Transverse colon (tissue), 4 donors: ENCODE data around the gene SUSD2. TPM values are rescaled to one million over a fixed set of nuclear protein-coding genes. Genes with fewer than 3 reads are reported as not detected.

Experiments
- DNase-seq: peaks from one replicate; pipeline ENCODE4 v3.0.0-alpha.2; 2019
- H3K27ac ChIP-seq, 4 donors: fragments of 200-600 bp; sonication (generic); 2 replicates each; pipeline ENCODE4 v1.5.1; 2016 to 2018; ENCODE audit warnings: inconsistent platforms in 4 of 4
- H3K27me3 ChIP-seq: fragments of 200-600 bp; sonication (generic); 2 replicates; pipeline ENCODE4 v1.5.1; 2017; ENCODE audit warnings: inconsistent platforms
- H3K36me3 ChIP-seq, 4 donors: fragments of 200-600 bp; sonication (generic); 2 replicates each; pipeline ENCODE4 v1.5.1; 2017 to 2019; ENCODE audit warnings: inconsistent platforms in 4 of 4
- H3K4me1 ChIP-seq, 4 donors: fragments of 200-600 bp; sonication (generic); 2 replicates each; pipeline ENCODE4 v1.5.1; 2017 to 2020; ENCODE audit warnings: inconsistent platforms in 4 of 4
- H3K4me3 ChIP-seq, 4 donors: fragments of 200-600 bp; sonication (generic); 1 replicate in 1 of 4; 2 replicates in 3 of 4; pipeline versions ENCODE4 v1.5.1 to v1.6.1; 2017 to 2019; ENCODE audit warnings: inconsistent platforms in 4 of 4
- H3K9me3 ChIP-seq, 2 donors: fragments of 200-600 bp; sonication (generic); 2 replicates each; pipeline ENCODE4 v1.5.1; 2017 to 2019; ENCODE audit warnings: inconsistent platforms in 2 of 2
- CTCF ChIP-seq, 5 experiments: fragments of 200-600 bp in 3 of 5; fragments of 450-650 bp in 2 of 5; sonication (generic) in 3 of 5; IDR thresholded peaks; 1 replicate in 2 of 5; 2 replicates in 3 of 5; pipeline ENCODE4 v1.5.1; 2016 to 2017; ENCODE audit warnings: antibody characterized with exemption in 5 of 5, inconsistent platforms in 3 of 5, mild to moderate bottlenecking in 2 of 5, moderate library complexity in 1 of 5
- EP300 ChIP-seq: sonication (generic); formaldehyde crosslinking; IDR thresholded peaks from one replicate; pipeline ENCODE4 v1.6.1; 2017; ENCODE audit warnings: antibody characterized with exemption, low read depth
- POLR2A ChIP-seq: fragments of 450-650 bp; IDR thresholded peaks from one replicate; pipeline ENCODE4 v1.6.1; 2016; ENCODE audit warnings: antibody characterized with exemption, mild to moderate bottlenecking, moderate library complexity
- POLR2AphosphoS5 ChIP-seq, 3 donors: sonication (generic); formaldehyde crosslinking; IDR thresholded peaks; one replicate each; pipeline ENCODE4 v1.6.1; 2016; ENCODE audit warnings: antibody characterized with exemption in 3 of 3
- WGBS, 2 donors: methylation state at CpG; one replicate each; pipeline ENCODE4 v1.1.5; 2018; ENCODE audit warnings: low coverage in 1 of 2; 5-methylcytosine and 5-hydroxymethylcytosine counted together
- in situ Hi-C, 4 donors: fragments of 200-750 bp; cut with MboI; loops; one replicate each; pipeline versions ENCODE4 v1.15.0 to v1.15.1; 2017; ENCODE audit warnings: low sequenced_read_pairs in 3 of 4, low pct_ligation_motif_present in 1 of 4, low pct_unique_long_range_greater_than_20kb in 1 of 4
- intact Hi-C: fragments of 100-400 bp; cut with DNase I; formaldehyde crosslinking; loops from one replicate; pipeline ENCODE4 v1.15.1; 2023; ENCODE audit warnings: low total_unique reads
- total RNA-seq, 4 donors: library from RNA; depleted of rRNA; stranded (reverse); fragments of >200 nt; gene quantifications; one replicate each; pipeline ENCODE4 v1.1.0, GENCODE V29; 2016

Gene SUSD2
- total RNA-seq, 4 donors from 2014 or later, result 0.37 to 67.7 (median 3.8) TPM

- H3K4me3 ChIP-seq, result no peak overlapping the region
- H3K27me3 ChIP-seq, result no peaks in the 10 kb centered on the region
- 92 to 93% methylated on average over 2 to 5 of the region's 5 CpGs for WGBS, 2 donors
- DNase-seq, result no peak
- H3K36me3 ChIP-seq, result no peaks in the 10 kb centered on the region
- no peak for TF ChIP-seq POLR2A
- TF ChIP-seq EP300, result no peak
- TF ChIP-seq POLR2AphosphoS5 (IDR thresholded peaks at IDR 0.05), result no peak
- no peak for TF ChIP-seq CTCF (IDR thresholded peaks at IDR 0.05)
- in situ Hi-C loops (no loop called here), intact Hi-C loops (no loop called here)
- peaks cover 23 to 47% (median 28%) of the 10 kb centered on the region in 4 donors for H3K4me1 ChIP-seq
- H3K9me3 ChIP-seq, result no peaks in the 10 kb centered on the region
- H3K27ac ChIP-seq, result peak overlapping the region in 3 of 4 donors; percentile 87 to 95 (median 90)
Measured at GRCh38 chr22:24154826-24155225, 26.5 kb upstream of the SUSD2 start.

- intact Hi-C loops, result no loop called here
- Histone ChIP-seq H3K9me3 (no peaks in the 10 kb centered on the region), H3K36me3 (no peaks in the 10 kb centered on the region), H3K4me1 (peaks cover 23 to 47% (median 28%) of the 10 kb centered on the region in 4 donors), H3K27ac (peak overlapping the region; percentile 87 to 95 (median 92)), H3K4me3 (peak overlapping the region; percentile 77 to 89 (median 84)), H3K27me3 (no peaks in the 10 kb centered on the region)
- in situ Hi-C loops, result no loop called here
- 0 to 1% methylated on average over 1 to 12 of the region's 41 CpGs for WGBS, 2 donors
- DNase-seq, result peak; percentile 77
- TF ChIP-seq EP300 (no peak), POLR2A (peak; percentile 13), POLR2AphosphoS5 (IDR thresholded peaks at IDR 0.05) (peak in 2 of 3 donors; percentile 28 to 48), CTCF (IDR thresholded peaks at IDR 0.05) (peak; percentile 28 to 57 (median 40))
Measured at GRCh38 chr22:24155627-24156140, 25.6 kb upstream of the SUSD2 start.

DNA sequence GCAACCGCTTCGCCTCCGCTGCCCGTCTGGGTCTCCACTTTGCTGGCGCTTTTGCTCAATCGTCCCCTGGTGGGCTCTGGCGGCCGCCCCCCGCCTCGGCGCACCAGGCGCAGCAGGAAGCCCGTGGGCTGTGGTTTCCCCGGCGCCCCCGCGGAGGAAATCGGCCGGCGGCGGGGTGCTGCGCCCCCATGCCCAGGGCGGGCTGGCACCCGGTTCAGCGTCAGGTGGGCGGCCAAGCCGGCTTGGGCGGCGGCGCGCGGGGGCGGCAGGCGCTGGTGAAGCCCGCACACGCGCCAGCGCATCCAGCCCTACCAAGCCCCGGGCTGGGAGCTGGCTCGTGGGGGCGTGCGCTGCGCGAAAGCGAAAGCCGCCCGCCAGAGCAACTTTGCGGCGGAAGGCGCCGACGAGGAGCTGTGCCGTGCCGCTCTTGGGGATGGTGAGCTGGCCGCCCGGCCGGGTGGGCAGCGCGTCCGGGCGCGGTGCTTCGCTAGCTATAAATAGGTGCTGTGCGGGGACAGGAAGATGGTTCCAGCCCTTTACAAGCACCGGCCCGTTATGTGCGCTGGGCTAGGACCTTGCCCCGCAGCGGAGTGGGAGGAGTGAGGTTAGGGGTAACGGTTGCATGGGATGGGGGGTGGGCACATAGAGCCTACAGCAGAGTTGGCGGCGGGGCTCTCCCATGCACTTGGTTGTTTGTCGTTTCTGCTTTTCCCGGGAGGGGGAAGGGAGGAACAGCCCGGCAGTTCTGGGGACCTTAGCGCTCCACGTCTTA is 25.0 kb upstream of the SUSD2 start:
- in situ Hi-C loops (no loop called here), intact Hi-C loops (no loop called here)
- H3K4me1 ChIP-seq, result peaks cover 23 to 47% (median 28%) of the 10 kb centered on the region in 4 donors
- peak overlapping the region; percentile 77 to 89 (median 84) for H3K4me3 ChIP-seq
- no peak for TF ChIP-seq POLR2A
- TF ChIP-seq EP300, result no peak
- no peak for TF ChIP-seq POLR2AphosphoS5 (IDR thresholded peaks at IDR 0.05)
- TF ChIP-seq CTCF (IDR thresholded peaks at IDR 0.05), result no peak
- H3K9me3 ChIP-seq, result no peaks in the 10 kb centered on the region
- peak; percentile 54 for DNase-seq
- WGBS, 2 donors, result 1% methylated on average over 26 of the region's 77 CpGs; no CpG with 5 or more reads in 1 of the 2 donors
- no peaks in the 10 kb centered on the region for H3K36me3 ChIP-seq
- H3K27me3 ChIP-seq, result no peaks in the 10 kb centered on the region
- peak overlapping the region; percentile 87 to 95 (median 92) for H3K27ac ChIP-seq

GRCh38 chr22:24156913-24157821 is 24.1 kb upstream of the SUSD2 start:
- peak; percentile 93 for DNase-seq
- H3K27ac ChIP-seq, result peak overlapping the region; percentile 87 to 95 (median 92)
- peaks cover 28 to 50% (median 32%) of the 10 kb centered on the region in 4 donors for H3K4me1 ChIP-seq
- no peaks in the 10 kb centered on the region for H3K27me3 ChIP-seq
- no peaks in the 10 kb centered on the region for H3K36me3 ChIP-seq
- 17% methylated on average over 21 of the region's 23 CpGs; no CpG with 5 or more reads in 1 of the 2 donors for WGBS, 2 donors
- H3K9me3 ChIP-seq, result no peaks in the 10 kb centered on the region
- peak overlapping the region; percentile 77 to 89 (median 84) for H3K4me3 ChIP-seq
- in situ Hi-C loops (no loop called here), intact Hi-C loops (no loop called here)
- TF ChIP-seq POLR2A (peak; percentile 33), POLR2AphosphoS5 (IDR thresholded peaks at IDR 0.05) (peak in 2 of 3 donors; percentile 21 to 44), EP300 (no peak), CTCF (IDR thresholded peaks at IDR 0.05) (peak; percentile 87 to 94 (median 91))
